Activated effector memory CD4-positive, alpha-beta T cell treated with Interleukin-2 at 50 U/mL for 16 hours (primary cell): ENCODE data around the gene SPAG16.

Experiments used
- DNase-seq: peaks from one replicate; pipeline ENCODE4 v3.0.0-alpha.2; 2020

SPAG16 gene

DNA sequence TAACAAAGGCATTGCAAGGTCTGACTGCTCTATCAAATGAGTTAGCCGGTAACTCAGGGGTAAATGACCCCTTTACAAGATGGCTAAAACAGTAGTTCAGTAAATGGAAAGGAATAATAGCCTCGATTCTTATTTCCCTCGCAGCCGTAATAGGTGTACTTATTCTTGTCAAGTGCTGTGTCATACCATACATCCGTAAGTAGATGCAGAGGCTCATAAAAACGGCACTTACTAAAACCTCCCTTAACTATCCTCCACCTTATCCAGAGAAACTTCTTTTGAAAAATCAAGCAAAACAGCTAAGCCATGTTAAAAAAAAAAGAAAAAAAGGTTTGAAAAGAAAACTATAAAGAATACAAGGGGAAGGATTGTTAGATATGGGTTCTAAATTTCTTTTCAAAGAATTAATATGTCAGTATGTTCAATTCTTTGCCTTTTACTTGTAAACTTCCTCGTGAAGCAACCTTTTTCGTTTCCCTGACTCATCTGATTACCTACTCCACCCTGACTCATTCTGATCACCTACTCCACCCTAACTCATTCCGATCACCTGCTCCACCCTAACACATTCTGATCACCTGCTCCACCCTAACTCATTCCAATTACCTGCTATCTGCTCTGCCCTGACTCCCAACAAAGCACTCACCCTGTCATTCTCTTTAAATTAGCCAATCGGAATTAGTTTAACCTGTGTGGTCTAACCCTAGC, 127.5 kb downstream of the SPAG16 start:
- DNase-seq: no peak

DNA sequence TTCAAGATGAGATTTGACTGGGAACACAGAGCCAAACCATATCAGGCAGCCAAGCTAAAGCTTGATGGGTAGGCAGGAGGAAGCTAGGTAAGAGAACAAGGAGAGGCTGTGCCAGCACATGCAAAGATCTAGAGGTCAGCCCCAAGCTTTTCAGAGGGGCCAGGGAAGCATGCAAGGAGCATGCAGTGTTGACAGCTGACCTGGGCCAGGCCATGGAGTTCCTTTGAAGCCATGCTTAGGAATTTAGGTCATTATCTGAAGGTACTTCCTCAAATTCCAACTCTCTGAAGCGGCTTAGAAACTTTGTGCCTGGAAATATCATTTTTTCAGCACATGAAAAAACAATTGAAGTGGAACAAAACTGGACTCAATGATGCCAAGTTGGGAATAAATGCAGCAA, 130.8 kb downstream of the SPAG16 start:
- no peak for DNase-seq

- DNase-seq: no peak
Measured at GRCh38 chr2:213416832-213417231, 132.6 kb downstream of the SPAG16 start.

GRCh38 chr2:213419980-213420379, 135.7 kb downstream of the SPAG16 start:
- DNase-seq: no peak

DNA sequence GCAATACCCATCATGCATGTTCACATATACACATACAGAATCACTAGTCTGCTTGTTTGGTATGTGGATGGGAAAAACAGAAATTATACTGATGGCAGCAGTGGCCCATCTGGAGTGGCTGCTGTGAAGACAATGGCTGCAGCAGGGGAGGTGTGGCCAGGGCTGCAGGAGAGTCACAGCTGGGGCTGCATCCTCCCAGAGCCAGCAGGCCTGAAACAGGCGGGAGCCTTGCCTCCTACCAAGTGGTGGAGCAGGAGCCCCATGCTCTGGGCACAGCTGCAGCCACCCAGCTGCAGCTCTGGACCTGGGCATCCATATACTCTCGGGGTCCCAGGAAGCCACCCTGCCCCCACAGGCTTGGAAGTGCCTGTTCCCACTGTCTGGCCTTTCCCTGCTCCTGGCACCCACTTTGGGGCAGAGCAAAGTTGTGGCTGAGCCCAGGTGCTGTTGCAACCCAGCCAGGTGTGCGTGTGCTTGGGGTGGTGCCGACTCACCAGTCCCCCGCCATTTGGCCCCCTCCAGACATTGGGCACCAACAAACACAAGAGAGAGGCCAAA, 136.6 kb downstream of the SPAG16 start:
- no peak for DNase-seq

GRCh38 chr2:213422211-213422610, 137.9 kb downstream of the SPAG16 start:
- no peak for DNase-seq

DNA sequence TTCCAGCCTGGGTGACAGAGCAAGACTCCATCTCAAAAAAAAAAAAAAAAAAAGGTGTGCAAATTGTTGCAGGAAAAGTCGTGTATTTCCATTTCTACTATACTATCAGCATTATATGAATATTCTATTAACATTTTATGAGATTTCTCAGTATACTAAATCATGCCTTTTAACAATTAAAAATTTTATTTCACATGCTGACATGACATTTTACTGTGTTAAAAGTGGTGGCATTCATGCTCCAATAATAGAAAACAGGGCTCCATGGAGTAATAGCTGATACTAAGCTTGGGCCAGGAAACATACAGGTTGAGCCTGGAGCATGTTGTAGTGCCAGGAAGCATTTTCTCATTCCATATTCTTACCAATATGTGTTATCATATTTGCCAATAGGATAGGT, 141.4 kb downstream of the SPAG16 start:
- DNase-seq: no peak

- DNase-seq: no peak
Measured at GRCh38 chr2:213429516-213429915, 145.3 kb downstream of the SPAG16 start.

DNA sequence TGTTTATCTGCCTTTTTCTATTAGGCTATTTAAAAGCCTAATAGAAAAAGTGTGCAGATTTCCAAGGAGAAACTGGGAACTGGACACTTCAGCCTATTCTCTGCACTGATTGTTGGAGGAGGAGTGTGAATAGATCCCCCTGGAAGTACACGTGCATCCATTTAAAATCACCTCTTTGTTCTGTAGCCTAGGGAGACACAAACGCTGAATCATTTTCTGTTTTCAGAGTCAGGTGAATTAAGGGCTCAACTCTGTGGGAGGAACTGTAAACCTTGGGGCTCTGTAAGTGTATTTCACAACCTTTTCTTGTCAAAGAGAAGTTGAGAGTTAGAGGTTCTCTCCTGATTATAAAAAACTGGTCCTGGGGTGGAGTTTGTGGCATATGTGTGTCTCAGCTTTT, 159.7 kb downstream of the SPAG16 start:
- no peak for DNase-seq

GRCh38 chr2:213451542-213452239, 167.4 kb downstream of the SPAG16 start:
- no peak for DNase-seq

GRCh38 chr2:213455316-213456008, 171.2 kb downstream of the SPAG16 start:
- no peak for DNase-seq

DNA sequence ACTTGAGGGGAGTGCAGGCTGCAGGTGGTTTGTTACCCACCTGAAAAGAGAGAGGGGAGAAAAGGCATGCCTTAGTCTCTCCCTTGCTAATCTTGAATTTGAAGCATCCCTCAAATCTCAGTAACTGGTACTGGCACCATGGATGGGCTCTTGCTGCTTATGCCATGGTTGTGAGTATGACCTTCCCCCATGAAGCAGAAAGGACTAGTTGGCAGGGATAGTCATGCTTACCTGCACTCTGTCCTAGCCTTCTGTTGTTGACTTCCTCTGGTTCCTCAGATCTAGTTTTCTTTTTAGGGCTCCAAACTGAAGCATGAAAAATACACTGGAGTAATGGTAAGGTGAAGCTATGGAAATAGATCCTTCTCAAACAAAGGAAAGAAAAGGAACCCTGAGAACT, 191.2 kb downstream of the SPAG16 start:
- no peak for DNase-seq

DNA sequence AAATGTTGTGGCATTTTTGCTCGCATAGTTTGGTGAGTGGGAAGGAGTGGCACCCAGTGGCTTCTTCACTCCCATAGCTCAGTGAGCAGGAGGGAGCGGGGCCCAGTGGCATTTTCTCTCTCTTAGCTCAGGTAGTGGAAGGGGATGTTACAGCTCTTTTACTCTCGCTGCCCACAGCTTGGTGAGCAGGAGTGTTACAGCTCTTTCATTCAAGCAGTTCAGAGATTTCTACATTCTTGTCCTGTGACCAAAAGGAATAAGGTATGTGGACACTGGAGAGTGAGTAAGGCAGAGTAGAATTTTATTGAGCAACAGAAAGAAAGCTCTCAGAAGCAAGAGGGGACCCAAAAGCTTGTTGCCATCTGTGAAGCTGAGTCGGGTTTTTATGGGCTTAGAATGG, 192.4 kb downstream of the SPAG16 start:
- no peak for DNase-seq

- no peak for DNase-seq
Measured at GRCh38 chr2:213490087-213490486, 205.8 kb downstream of the SPAG16 start.

GRCh38 chr2:213491376-213491775, 207.1 kb downstream of the SPAG16 start:
- no peak for DNase-seq

DNA sequence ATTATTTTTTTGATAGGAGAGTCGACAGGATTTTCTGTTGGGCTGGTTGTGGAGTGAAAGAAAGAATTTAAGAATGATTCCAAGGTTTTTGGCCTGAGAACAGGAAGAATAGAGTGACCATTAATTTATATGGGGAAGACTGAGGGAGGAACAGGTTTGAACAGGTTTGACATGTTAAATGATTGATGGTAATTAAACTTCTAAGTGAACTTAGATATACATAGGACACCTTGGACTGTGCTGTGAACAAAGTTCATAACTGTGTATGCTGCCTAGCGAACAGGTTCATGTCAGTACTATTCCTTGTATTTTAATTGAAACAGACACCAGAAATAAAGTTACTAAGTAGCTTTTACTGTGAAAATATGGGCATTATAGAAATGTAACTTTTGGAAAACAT, 212.0 kb downstream of the SPAG16 start:
- DNase-seq: no peak

DNA sequence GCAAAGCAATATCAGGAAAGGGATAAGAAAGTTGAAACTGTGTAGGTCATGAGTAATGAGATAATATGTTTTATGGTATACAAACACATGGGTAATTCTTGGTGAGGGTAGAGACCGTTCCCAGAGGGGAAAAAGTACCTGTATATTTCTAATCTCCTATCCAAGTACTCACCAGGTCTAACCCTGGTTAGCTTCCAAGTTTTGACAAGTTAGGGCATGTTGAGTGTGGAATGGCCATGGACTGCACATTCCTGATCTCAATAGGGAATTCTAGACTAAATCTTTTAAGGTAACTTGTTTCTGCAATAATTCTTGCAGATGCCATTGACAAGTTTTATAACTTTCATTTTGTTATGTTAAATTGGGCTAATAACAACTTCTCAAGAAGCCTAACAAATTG, 216.6 kb downstream of the SPAG16 start:
- DNase-seq: no peak

- no peak for DNase-seq
Measured at GRCh38 chr2:213524164-213524563, 239.9 kb downstream of the SPAG16 start.

GRCh38 chr2:213537579-213537978, 253.3 kb downstream of the SPAG16 start:
- DNase-seq: no peak

DNA sequence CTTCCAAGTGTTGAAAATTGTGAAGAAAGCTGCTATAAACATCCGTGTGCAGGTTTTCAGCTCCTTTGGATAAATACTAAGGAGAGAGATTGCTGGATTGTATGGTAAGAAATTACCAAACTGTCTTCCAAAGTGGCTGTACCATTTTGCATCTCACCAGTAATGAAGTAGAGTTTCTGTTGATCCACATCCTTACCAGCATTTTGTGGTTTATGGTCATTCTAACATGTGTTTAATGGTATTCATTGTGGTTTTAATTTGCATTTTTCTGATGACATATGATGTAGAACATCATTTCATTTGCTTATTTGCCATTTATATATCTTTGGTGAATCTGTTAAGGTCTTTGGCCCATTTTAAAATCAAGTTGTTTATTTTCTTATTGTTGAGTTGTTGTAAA, 260.7 kb downstream of the SPAG16 start:
- no peak for DNase-seq

GRCh38 chr2:213545481-213545880, 261.2 kb downstream of the SPAG16 start:
- no peak for DNase-seq

DNA sequence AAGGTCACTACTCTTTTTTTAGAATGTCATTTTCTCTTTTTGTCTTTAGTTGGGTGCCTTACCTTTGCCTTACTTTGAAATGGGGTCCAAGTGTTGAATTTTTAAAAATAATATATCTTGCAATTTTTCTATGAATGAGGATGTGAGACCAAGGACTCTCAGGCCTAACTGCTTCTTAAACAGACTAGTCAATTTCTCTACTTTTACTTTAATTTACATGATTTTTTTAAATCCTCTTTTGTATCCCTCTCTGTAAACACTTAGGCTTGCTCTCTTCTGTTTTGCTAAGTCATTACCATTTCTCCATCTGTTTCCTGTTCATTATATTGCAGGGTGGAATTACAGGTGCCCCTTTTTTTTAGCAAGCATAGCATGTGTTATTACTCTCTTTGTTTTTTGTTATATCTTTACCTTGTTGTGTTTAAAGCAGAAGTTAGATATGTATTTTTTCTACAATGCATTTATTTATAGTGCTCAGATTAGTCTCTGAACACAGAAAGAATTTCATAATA, 261.8 kb downstream of the SPAG16 start:
- DNase-seq: no peak

- no peak for DNase-seq
Measured at GRCh38 chr2:213551526-213551925, 267.3 kb downstream of the SPAG16 start.

DNA sequence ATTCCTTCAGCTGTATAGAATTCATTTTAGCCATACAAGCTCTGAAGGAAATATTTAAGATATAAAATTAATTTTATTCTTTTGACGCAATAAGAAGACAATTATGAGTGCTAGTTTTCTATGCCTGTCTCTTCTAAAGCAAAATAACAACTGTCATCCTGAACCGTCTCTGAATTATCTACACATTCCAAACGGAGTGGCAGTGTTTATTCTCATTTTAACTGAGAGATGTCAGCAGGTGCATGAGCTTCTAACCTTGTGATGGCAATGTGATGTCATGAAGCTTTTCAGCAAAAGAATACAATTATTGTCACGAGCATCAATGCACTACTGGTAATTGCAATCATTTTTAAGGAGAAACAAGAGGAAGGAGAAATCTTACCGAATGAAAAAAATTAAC, 274.8 kb downstream of the SPAG16 start:
- DNase-seq: no peak
